Head of caudate nucleus (tissue), 42 donors: ENCODE results near the gene LLGL2.

Experiments
- DNase-seq, 42 donors: peaks; one replicate each; pipeline versions ENCODE4 v3.0.0 to v3.0.0-alpha.2; 2020 to 2021; ENCODE audit warnings: mixed read lengths in 7 of 42
- intact Hi-C: fragments of 100-400 bp; cut with DNase I; formaldehyde crosslinking; loops from one replicate; pipeline ENCODE4 v1.15.0; 2022

LLGL2 gene

GRCh38 chr17:75558666-75559530, 33.4 kb downstream of the LLGL2 start:
- DNase-seq, result no peak
- intact Hi-C loops, result no loop called here

GRCh38 chr17:75559958-75560533, 34.5 kb downstream of the LLGL2 start:
- intact Hi-C loops, result no loop called here
- no peak for DNase-seq

- intact Hi-C loops, result no loop called here
- no peak for DNase-seq
These were observed 36.6 kb downstream of the LLGL2 start for GRCh38 chr17:75561927-75562603.

- DNase-seq, result no peak
- intact Hi-C loops, result no loop called here
These were observed 37.7 kb downstream of the LLGL2 start for GRCh38 chr17:75563063-75563758.

GRCh38 chr17:75564195-75564594, 38.7 kb downstream of the LLGL2 start:
- intact Hi-C loops, result no loop called here
- no peak for DNase-seq

GRCh38 chr17:75565066-75565465, 39.6 kb downstream of the LLGL2 start:
- intact Hi-C loops, result no loop called here
- DNase-seq, result no peak

GRCh38 chr17:75565618-75566017, 40.1 kb downstream of the LLGL2 start:
- DNase-seq, result no peak
- intact Hi-C loops, result no loop called here

- intact Hi-C loops, result no loop called here
- DNase-seq, result no peak
These were observed 40.9 kb downstream of the LLGL2 start for GRCh38 chr17:75566416-75566815.

- DNase-seq, result no peak
- intact Hi-C loops, result no loop called here
These were observed 41.3 kb downstream of the LLGL2 start for GRCh38 chr17:75566834-75567233.

- intact Hi-C loops, result no loop called here
- DNase-seq, result no peak
These were observed 43.1 kb downstream of the LLGL2 start for GRCh38 chr17:75568412-75569255.

GRCh38 chr17:75570034-75570676, 44.7 kb downstream of the LLGL2 start:
- intact Hi-C loops, result no loop called here
- no peak for DNase-seq

GRCh38 chr17:75570772-75571171, 45.3 kb downstream of the LLGL2 start:
- intact Hi-C loops, result no loop called here
- DNase-seq, result no peak

GRCh38 chr17:75571197-75571884, 45.8 kb downstream of the LLGL2 start:
- intact Hi-C loops, result no loop called here
- DNase-seq, result peak in 21 of 42 donors; percentile 13 to 56 (median 40)

- intact Hi-C loops, result no loop called here
- no peak for DNase-seq
These were observed 46.4 kb downstream of the LLGL2 start for GRCh38 chr17:75571885-75572215.

- intact Hi-C loops, result no loop called here
- no peak for DNase-seq
These were observed 47.4 kb downstream of the LLGL2 start for GRCh38 chr17:75572713-75573539.

GRCh38 chr17:75573540-75573957, 48.1 kb downstream of the LLGL2 start:
- intact Hi-C loops, result no loop called here
- no peak for DNase-seq

GRCh38 chr17:75573994-75574393, 48.5 kb downstream of the LLGL2 start:
- intact Hi-C loops, result no loop called here
- DNase-seq, result no peak
